K562 (cell line): ENCODE data around the gene RFPL4A. TPM values are rescaled to one million over a fixed set of nuclear protein-coding genes. Genes with fewer than 3 reads are reported as not detected.
A peak's percentile ranks its signal among the peaks of the same experiment; 100 is the strongest.

ENCODE experiments used
- BACH1 ChIP-seq: fragments of 200-800 bp; sonication (Bioruptor generic); IDR thresholded peaks from 2 replicates; pipeline ENCODE4 v1.6.1; 2016; ENCODE audit warnings: missing genetic modification characterization, missing compliant biosample characterization
- CC2D1A ChIP-seq: fragments of 450-650 bp; IDR thresholded peaks from 2 replicates; pipeline ENCODE4 v1.6.1; 2017; ENCODE audit warnings: mild to moderate bottlenecking
- CREB3L1 ChIP-seq: fragments of 450-650 bp; IDR thresholded peaks from 2 replicates; pipeline ENCODE4 v1.6.1; 2014; ENCODE audit warnings: low read depth, mild to moderate bottlenecking, moderate library complexity, borderline replicate concordance
- E4F1 ChIP-seq: fragments of 250-450 bp; sonication (Bioruptor Pico); IDR thresholded peaks from 2 replicates; pipeline ENCODE4 v1.5.0; 2021; ENCODE audit warnings: mild to moderate bottlenecking, borderline replicate concordance
- HEY1 ChIP-seq: fragments of 250-450 bp; sonication (Bioruptor Pico); IDR thresholded peaks from 2 replicates; pipeline ENCODE4 v1.5.0; 2020; ENCODE audit warnings: mild to moderate bottlenecking, moderate library complexity, borderline replicate concordance
- HIVEP1 ChIP-seq: fragments of 250-450 bp; sonication (Bioruptor Pico); IDR thresholded peaks from 2 replicates; pipeline ENCODE4 v1.4.0; 2020; ENCODE audit warnings: mild to moderate bottlenecking
- HMGXB4 ChIP-seq: sonication (generic); formaldehyde crosslinking; IDR thresholded peaks from 2 replicates; pipeline ENCODE4 v1.8.1; 2023; ENCODE audit warnings: mild to moderate bottlenecking, missing genetic modification reagents
- KHSRP ChIP-seq: fragments of 450-650 bp; IDR thresholded peaks from 2 replicates; pipeline ENCODE4 v1.6.1; 2017
- NELFE ChIP-seq: IDR thresholded peaks from 2 replicates; pipeline ENCODE4 v1.6.1; 2011; ENCODE audit warnings: mild to moderate bottlenecking; ENCODE audit not compliant: insufficient read depth, insufficient read length
- NRF1 ChIP-seq, 2 experiments: fragments of 450-650 bp; IDR thresholded peaks in 1 of 2; conservative IDR thresholded peaks in 1 of 2; 2 replicates each; pipeline ENCODE4 v1.6.1; 2014; ENCODE audit warnings: mild to moderate bottlenecking in 2 of 2
- POLR2AphosphoS5 ChIP-seq: IDR thresholded peaks from 2 replicates; pipeline ENCODE4 v1.6.1; 2011; ENCODE audit warnings: mild to moderate bottlenecking, low read depth, low read length, moderate library complexity; ENCODE audit not compliant: control insufficient read depth, insufficient read depth
- PRPF4 ChIP-seq: fragments of 200-400 bp; formaldehyde crosslinking; IDR thresholded peaks from one replicate; pipeline ENCODE4 v1.6.1; 2017; ENCODE audit warnings: low read length, low read depth, mild to moderate bottlenecking; ENCODE audit not compliant: insufficient read depth, poor library complexity, severe bottlenecking
- SRSF3 ChIP-seq: fragments of 200-400 bp; formaldehyde crosslinking; IDR thresholded peaks from 2 replicates; pipeline ENCODE4 v1.6.1; 2016; ENCODE audit warnings: mild to moderate bottlenecking, low read length, moderate library complexity; ENCODE audit not compliant: insufficient read depth
- STAT5B ChIP-seq: fragments of 250-450 bp; sonication (Bioruptor Pico); IDR thresholded peaks from 2 replicates; pipeline ENCODE4 v1.8.0; 2021; ENCODE audit warnings: mild to moderate bottlenecking, inconsistent platforms
- SUPT5H ChIP-seq: fragments of 450-650 bp; IDR thresholded peaks from 2 replicates; pipeline ENCODE4 v1.6.1; 2016
- TCF3 ChIP-seq: sonication (generic); formaldehyde crosslinking; IDR thresholded peaks from 2 replicates; pipeline ENCODE4 v1.4.0; 2020; ENCODE audit warnings: mild to moderate bottlenecking, missing genetic modification reagents
- ZBTB1 ChIP-seq: sonication (generic); formaldehyde crosslinking; IDR thresholded peaks from 2 replicates; pipeline ENCODE4 v1.8.1; 2023; ENCODE audit warnings: missing genetic modification reagents, low read depth, mild to moderate bottlenecking, borderline replicate concordance
- ZBTB2 ChIP-seq: fragments of 450-650 bp; IDR thresholded peaks from 2 replicates; pipeline ENCODE4 v1.6.1; 2016; ENCODE audit warnings: antibody characterized with exemption
- ZBTB9 ChIP-seq: fragments of 450-650 bp; formaldehyde crosslinking; IDR thresholded peaks from 2 replicates; pipeline ENCODE4 v1.4.0; 2020; ENCODE audit warnings: mild to moderate bottlenecking, moderate library complexity
- ZKSCAN8 ChIP-seq: fragments of 200-800 bp; sonication (Bioruptor generic); IDR thresholded peaks from 2 replicates; pipeline ENCODE4 v1.6.1; 2016; ENCODE audit warnings: missing genetic modification characterization, missing compliant biosample characterization
- polyA plus RNA-seq, 8 experiments: library from polyadenylated mRNA; depleted of rRNA in 4 of 8; stranded (reverse) in 5 of 8; unstranded in 3 of 8; fragments of >200 nt; fragmentation: Nextera tagmentation in 2 of 8; fragmentation: Illumina TruSeq in 1 of 8; extraction: Ambion mirVana in 2 of 8; extraction: Trizol in 1 of 8; gene quantifications; 2 replicates each; pipeline versions ENCODE4 v1.2.1 to v1.2.3, GENCODE V29; 2011 to 2014; ENCODE audit warnings: inconsistent platforms in 1 of 8, missing spikeins in 1 of 8
- total RNA-seq, 7 experiments: library from RNA; depleted of rRNA in 6 of 7; stranded (reverse); fragments of >200 nt in 6 of 7; fragmentation: Illumina TruSeq in 2 of 7; extraction: Trizol in 2 of 7; gene quantifications; 2 replicates each; pipeline versions ENCODE4 v1.2.1 to v1.2.3, GENCODE V29; 2011 to 2021; ENCODE audit warnings: low replicate concordance in 1 of 7

The RFPL4A gene
- total and polyA plus RNA-seq, 9 of the 15 experiments (the other 6 are each of a cell fraction or from before 2014, with no cell fraction given) = 0.13 to 1.1 (median 0.23) TPM; not detected in 1

- no peak for TF ChIP-seq ZBTB9 (CRISPR knock-in tag)
- TF ChIP-seq SUPT5H = no peak
- TF ChIP-seq NRF1 (conservative IDR thresholded peaks at IDR 0.05 in 1 of 2, IDR thresholded peaks at IDR 0.05 in 1 of 2) = no peak
- TF ChIP-seq NELFE = no peak
- no peak for TF ChIP-seq ZKSCAN8 (CRISPR knock-in tag)
- no peak for TF ChIP-seq HIVEP1 (CRISPR knock-in tag)
- TF ChIP-seq STAT5B (CRISPR knock-in tag) = no peak
- no peak for TF ChIP-seq HEY1 (CRISPR knock-in tag)
- TF ChIP-seq SRSF3 = no peak
- no peak for TF ChIP-seq ZBTB2
- TF ChIP-seq CREB3L1 = peak; percentile 55; the same call in 1 of the 2 replicates
- TF ChIP-seq ZBTB1 (CRISPR knock-in tag) = no peak
- no peak for TF ChIP-seq KHSRP
- no peak for TF ChIP-seq TCF3
- TF ChIP-seq PRPF4 = no peak
- 0 out of 2 replicates have a peak, but pooled peaks have one; percentile 19 for TF ChIP-seq CC2D1A
- TF ChIP-seq E4F1 (CRISPR knock-in tag) = no peak
- no peak for TF ChIP-seq BACH1 (tag)
- TF ChIP-seq HMGXB4 (CRISPR knock-in tag) = no peak
- TF ChIP-seq POLR2AphosphoS5 = no peak
Measured at GRCh38 chr19:55809381-55810058, 50.6 kb downstream of the RFPL4A start (continued).
